GM23248 (cell line): ENCODE results near the gene SH3PXD2A.

Experiments
- EZH2 ChIP-seq: fragments of 200-600 bp; sonication (generic); IDR thresholded peaks from 2 replicates; pipeline ENCODE4 v1.6.1; 2018; ENCODE audit warnings: antibody characterized with exemption, mild to moderate bottlenecking; ENCODE audit not compliant: insufficient read depth, poor library complexity, severe bottlenecking
- EZH2phosphoT487 ChIP-seq: fragments of 200-600 bp; sonication (generic); IDR thresholded peaks from 2 replicates; pipeline ENCODE4 v1.6.1; 2018; ENCODE audit warnings: antibody characterized with exemption, moderate library complexity, mild to moderate bottlenecking, low read depth; ENCODE audit not compliant: insufficient read depth

DNA sequence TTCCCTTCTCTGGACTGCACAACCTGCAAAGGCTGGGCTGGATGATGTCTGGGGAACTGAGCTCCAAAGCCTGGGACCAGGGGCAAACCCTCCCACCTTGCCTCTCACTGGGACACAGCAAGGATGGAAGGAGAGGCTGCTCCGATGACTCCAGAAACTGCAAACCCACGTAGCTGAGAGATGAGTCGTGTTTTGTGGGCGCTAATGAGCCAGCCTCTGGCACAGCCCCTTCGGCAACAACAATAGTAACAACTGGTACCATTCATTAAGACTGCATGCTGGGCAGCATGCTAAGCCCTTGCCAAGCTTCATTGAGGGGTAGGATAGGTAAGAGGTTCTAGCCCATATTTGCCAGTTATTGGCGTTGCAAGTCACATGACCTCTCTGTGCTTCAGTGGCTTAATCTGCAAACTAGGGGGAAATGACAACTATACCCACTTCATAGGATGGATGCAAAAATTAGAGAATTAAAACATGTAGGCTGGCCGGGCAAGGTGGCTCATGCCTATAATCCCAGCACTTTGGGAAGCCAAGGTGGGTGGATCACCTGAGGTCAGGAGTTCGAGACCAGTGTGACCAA is 145.9 kb downstream of the SH3PXD2A start:
- no peak for TF ChIP-seq EZH2phosphoT487
- no peak for TF ChIP-seq EZH2
